ENCODE data around the gene PRG3. TPM values are rescaled to one million over a fixed set of nuclear protein-coding genes. Genes with fewer than 3 reads are reported as not detected.

Gene PRG3
- total RNA-seq, 1 donor from 2014 or later, result not detected

DNA sequence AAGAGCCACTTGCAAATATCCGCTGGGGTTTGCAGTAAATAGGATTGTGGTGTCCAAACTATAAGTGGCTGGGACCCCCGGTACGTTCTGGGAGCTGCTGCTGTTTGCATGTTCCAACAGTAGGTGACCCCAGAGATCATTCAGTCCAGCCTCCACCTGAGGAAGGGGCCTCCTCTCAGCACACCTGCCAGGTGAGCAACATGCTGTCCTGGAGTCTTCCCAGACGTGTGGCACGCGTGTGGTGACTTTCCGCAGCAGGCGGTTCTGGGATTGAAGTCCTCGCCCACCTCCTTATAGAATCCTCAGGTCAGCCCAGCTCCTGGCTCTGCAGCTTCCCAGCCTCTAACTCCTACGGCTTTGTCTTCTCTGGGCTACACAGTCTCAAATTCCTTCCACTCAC, 36.1 kb downstream of the PRG3 start:
- Histone ChIP-seq H3K4me1 (no peaks in the 10 kb centered on the region), H3K36me3 (no peaks in the 10 kb centered on the region), H3K4me3 (no peak overlapping the region), H3K27ac (no peak overlapping the region), H3K27me3 (no peaks in the 10 kb centered on the region), H3K9me3 (no peaks in the 10 kb centered on the region)
- ATAC-seq (no peak), DNase-seq (no peak)
- intact Hi-C loops (cut with DNase I), result no loop called here
- TF ChIP-seq, protein P1, sequence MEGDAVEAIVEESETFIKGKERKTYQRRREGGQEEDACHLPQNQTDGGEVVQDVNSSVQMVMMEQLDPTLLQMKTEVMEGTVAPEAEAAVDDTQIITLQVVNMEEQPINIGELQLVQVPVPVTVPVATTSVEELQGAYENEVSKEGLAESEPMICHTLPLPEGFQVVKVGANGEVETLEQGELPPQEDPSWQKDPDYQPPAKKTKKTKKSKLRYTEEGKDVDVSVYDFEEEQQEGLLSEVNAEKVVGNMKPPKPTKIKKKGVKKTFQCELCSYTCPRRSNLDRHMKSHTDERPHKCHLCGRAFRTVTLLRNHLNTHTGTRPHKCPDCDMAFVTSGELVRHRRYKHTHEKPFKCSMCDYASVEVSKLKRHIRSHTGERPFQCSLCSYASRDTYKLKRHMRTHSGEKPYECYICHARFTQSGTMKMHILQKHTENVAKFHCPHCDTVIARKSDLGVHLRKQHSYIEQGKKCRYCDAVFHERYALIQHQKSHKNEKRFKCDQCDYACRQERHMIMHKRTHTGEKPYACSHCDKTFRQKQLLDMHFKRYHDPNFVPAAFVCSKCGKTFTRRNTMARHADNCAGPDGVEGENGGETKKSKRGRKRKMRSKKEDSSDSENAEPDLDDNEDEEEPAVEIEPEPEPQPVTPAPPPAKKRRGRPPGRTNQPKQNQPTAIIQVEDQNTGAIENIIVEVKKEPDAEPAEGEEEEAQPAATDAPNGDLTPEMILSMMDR (IDR thresholded peaks at IDR 0.05), result no peak

DNA sequence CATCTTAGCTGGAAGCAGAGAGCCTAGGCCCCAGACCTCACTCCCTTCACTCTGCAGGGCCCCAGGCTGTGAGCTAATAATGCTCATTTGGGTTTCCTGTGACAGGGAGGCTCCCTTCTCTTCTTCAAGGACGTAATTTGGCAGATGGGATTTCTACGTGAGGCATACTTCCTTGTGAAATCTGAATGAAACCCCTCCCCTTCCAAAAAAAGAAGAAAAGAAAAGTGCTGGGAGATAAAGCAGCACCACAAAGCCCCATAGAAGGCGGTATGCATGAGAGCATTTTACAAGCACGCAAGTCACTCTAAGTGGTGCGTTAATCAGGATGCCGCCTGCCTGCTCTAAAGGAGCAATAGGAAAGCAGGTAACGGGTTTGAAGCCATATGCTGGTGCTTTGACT, 37.1 kb downstream of the PRG3 start:
- no peak for DNase-seq
- intact Hi-C loops (cut with DNase I), result no loop called here
- ATAC-seq, result no peak

DNA sequence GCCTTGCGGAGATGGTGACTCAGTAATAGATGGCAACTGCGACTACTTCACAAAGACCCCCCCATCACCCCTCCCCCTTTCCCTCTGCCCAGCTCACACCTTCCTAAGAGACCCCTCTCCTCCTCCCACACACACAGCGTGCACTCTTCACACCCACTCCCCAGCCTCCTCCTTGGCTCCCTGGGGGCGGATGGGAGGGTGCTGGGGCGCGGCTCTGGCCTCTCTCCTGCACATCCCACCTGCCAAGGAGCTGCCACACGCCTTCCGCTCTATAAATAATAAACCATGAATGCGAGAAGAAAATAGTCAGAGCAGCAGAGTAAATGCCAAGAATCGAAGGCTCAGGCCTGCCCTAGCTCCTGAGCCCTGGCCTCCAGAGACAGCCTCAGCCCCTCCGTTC, 38.2 kb downstream of the PRG3 start:
- no peaks in the 10 kb centered on the region for H3K36me3 ChIP-seq
- DNase-seq, result no peak

More for the DNA sequence above, 37.1 kb downstream of the PRG3 start:
- no peak overlapping the region for H3K4me3 ChIP-seq
- H3K4me1 ChIP-seq, result no peaks in the 10 kb centered on the region
- H3K9me3 ChIP-seq, result no peaks in the 10 kb centered on the region
- no peaks in the 10 kb centered on the region for H3K36me3 ChIP-seq
- H3K27ac ChIP-seq, result no peak overlapping the region
- TF ChIP-seq, protein P1 (IDR thresholded peaks at IDR 0.05), result no peak
- H3K27me3 ChIP-seq, result no peaks in the 10 kb centered on the region

DNA sequence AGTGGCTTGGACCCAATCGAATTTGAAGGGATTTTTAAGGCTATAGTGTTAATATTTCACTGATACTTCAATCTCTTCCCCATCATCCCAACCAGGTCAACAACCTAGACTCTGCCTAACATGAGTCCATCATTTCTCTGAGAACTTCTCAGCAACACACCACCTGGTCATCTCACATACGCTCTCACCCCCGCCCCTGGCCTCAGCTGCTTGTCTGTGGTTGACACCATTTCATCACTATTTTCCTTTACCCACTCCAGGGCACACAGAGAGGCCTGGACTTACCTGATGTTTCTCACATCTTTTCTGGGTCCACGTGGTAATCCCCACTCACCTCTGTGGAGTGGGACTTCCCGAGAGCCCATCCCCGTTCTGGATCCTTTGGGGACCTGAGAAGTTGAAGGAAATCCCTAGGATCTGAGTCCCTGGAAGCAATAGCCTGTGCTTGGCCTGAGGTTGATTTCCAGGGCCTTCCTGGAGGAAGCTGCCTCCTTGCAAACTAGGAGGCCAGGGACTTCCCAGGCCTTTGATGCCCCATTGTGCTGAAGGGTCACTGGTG, 39.6 kb downstream of the PRG3 start:
- Histone ChIP-seq H3K4me3 (no peak overlapping the region), H3K36me3 (no peaks in the 10 kb centered on the region), H3K4me1 (peaks cover 2% of the 10 kb centered on the region), H3K27me3 (no peaks in the 10 kb centered on the region), H3K9me3 (no peaks in the 10 kb centered on the region), H3K27ac (no peak overlapping the region)
- ATAC-seq (no peak), DNase-seq (no peak)
- TF ChIP-seq, protein P1 (IDR thresholded peaks at IDR 0.05), result no peak
- intact Hi-C loops (cut with DNase I), result no loop called here

More for the DNA sequence above, 38.2 kb downstream of the PRG3 start:
- H3K9me3 ChIP-seq, result no peaks in the 10 kb centered on the region
- TF ChIP-seq, protein P1 (IDR thresholded peaks at IDR 0.05), result no peak
- H3K4me3 ChIP-seq, result no peak overlapping the region
- ATAC-seq, result no peak
- intact Hi-C loops (cut with DNase I), result no loop called here
- no peaks in the 10 kb centered on the region for H3K4me1 ChIP-seq
- H3K27me3 ChIP-seq, result no peaks in the 10 kb centered on the region
- H3K27ac ChIP-seq, result no peak overlapping the region

DNA sequence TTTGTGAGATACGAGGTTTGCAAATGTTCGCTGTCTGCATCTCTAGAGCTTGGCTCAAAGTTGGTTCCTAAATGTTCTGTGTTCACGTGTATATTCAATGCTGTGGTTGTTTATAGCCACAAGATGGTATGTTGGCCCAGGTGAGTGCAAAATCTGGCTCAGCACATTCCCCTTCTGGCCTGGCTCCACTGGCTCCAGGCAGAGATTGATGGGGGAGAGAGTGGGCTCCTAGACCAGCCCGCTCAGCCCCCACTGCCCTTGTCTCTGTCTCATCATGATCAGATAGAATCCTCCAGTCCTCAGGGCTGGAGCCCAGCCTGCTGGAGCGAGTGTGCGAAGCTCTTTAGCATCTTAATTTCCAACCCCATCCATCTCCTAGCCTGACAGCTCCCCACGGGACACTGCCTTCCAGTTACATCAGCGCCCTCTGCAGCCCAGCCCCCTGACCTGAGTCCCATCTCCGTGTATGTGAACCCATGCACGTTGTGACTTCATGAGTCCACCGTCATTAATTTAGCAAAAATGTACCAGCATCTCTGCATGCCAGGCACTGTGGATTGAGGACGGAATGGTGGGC, 40.8 kb downstream of the PRG3 start:
- Histone ChIP-seq H3K36me3 (no peaks in the 10 kb centered on the region), H3K27ac (no peak overlapping the region), H3K27me3 (no peaks in the 10 kb centered on the region), H3K4me3 (no peak overlapping the region), H3K9me3 (no peaks in the 10 kb centered on the region), H3K4me1 (peaks cover 6% of the 10 kb centered on the region)
- intact Hi-C loops (cut with DNase I), result no loop called here
- no peak for DNase-seq
- TF ChIP-seq, protein P1 (IDR thresholded peaks at IDR 0.05), result no peak
- no peak for ATAC-seq

All from upper lobe of right lung (tissue), 1 donor.